Activated CD8-positive, alpha-beta memory T cell treated with anti-CD3 and anti-CD28 coated beads for 24 hours (primary cell): ENCODE results near the gene BUD23.

Experiments
- DNase-seq: peaks from one replicate; pipeline ENCODE4 v3.0.0-alpha.2; 2020

Gene BUD23

DNA sequence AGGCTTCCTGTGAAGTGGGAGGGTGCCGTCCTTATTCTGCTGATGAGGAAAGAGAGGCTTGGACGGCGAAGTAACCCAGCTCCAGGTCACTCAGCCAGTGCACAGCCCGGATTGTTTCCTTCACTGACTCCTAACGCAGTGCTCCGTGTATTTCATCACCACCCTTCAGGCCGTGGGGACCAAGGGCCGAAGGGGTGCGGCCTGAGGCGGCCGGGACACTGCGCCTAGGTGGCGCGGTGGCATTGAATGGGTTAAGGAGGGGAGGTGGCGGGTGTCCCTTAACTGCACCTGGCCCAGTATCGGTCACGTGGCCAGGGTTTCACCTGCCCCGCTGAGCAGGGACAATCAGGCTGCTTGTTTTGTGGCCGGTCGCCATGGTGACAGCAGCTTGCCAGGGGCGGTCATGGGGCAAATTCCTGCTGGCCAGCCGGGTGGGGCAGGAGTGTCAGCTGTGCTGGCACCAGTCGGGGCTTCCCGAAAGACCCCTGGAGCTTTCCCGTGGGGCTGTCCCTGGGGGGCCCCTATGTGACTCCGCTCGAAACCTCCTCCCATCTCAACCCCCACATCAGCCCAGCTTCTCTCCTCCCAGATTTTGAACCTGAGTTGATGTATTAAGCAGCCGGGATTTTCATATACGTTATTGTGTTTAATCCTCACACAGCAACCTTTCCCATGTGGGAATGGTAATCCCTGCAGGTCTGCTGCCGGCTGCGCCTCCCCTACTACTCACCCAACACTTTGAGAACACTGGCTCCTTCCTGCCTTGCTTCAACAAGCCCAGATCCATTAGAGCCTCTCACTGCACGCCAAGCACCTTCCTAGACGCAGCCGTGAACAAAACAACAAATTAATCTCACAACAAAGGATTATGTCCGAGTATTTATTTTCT, 59.6 kb downstream of the BUD23 start:
- DNase-seq, result no peak

DNA sequence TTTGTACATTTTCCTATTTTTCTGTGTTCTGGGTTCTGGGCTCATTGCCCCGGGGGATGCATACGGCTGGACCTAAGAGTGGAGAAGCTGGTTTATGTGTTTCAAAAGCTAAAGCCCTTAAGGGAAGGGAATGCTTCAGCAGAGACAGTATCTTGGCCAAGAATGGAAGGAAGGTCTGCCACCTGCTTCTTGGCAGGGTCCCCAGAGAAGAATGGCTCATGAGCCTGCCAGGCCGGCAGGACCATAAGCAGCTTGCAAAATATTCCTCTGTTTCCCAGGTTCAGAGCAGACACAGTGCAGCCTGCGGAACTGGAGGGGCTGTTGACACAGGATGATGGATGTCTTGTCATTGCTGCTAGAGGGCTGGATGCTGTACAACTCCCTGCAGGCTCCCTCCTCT, 63.0 kb downstream of the BUD23 start:
- DNase-seq, result no peak
